Hepatocyte (in vitro differentiated cells): ENCODE measurements around the gene DNAH17. TPM values are rescaled to one million over a fixed set of nuclear protein-coding genes. Genes with fewer than 3 reads are reported as not detected.

Source experiments
- DNase-seq: peaks from one replicate; pipeline ENCODE4 v3.0.0-alpha.2; 2016; ENCODE audit warnings: low spot score
- H2AFZ ChIP-seq: fragments of 200-600 bp; sonication (generic); 2 replicates; pipeline ENCODE4 v1.6.0; 2016; ENCODE audit warnings: antibody characterized with exemption, mild to moderate bottlenecking
- H3K27ac ChIP-seq: fragments of 200-600 bp; sonication (generic); 2 replicates; pipeline ENCODE4 v1.5.1; 2016; ENCODE audit warnings: mild to moderate bottlenecking
- H3K27me3 ChIP-seq: fragments of 200-600 bp; sonication (generic); 2 replicates; pipeline ENCODE4 v1.6.1; 2016
- H3K36me3 ChIP-seq: fragments of 200-600 bp; sonication (generic); replicated peaks from 2 replicates; pipeline ENCODE4 v1.5.1; 2016; ENCODE audit warnings: low read depth; ENCODE audit not compliant: insufficient read depth
- H3K4me1 ChIP-seq: fragments of 200-600 bp; sonication (generic); 2 replicates; pipeline ENCODE4 v1.5.1; 2016; ENCODE audit warnings: mild to moderate bottlenecking, moderate library complexity; ENCODE audit not compliant: insufficient read depth
- H3K4me2 ChIP-seq: fragments of 200-600 bp; sonication (generic); 2 replicates; pipeline ENCODE4 v1.6.0; 2016
- H3K4me3 ChIP-seq: fragments of 200-600 bp; sonication (generic); 2 replicates; pipeline ENCODE4 v1.5.1; 2016; ENCODE audit warnings: mild to moderate bottlenecking
- H3K79me2 ChIP-seq: fragments of 200-600 bp; sonication (generic); 2 replicates; pipeline ENCODE4 v1.6.0; 2017; ENCODE audit warnings: mild to moderate bottlenecking
- H3K9me2 ChIP-seq: fragments of 200-600 bp; sonication (generic); replicated peaks from 2 replicates; pipeline ENCODE4 v1.6.0; 2017; ENCODE audit warnings: mild to moderate bottlenecking; ENCODE audit not compliant: insufficient read depth
- H3K9me3 ChIP-seq: fragments of 200-600 bp; sonication (generic); 2 replicates; pipeline ENCODE4 v1.5.1; 2016; ENCODE audit warnings: low read depth, mild to moderate bottlenecking
- H4K20me1 ChIP-seq: fragments of 200-600 bp; sonication (generic); 2 replicates; pipeline ENCODE4 v1.6.0; 2016; ENCODE audit warnings: mild to moderate bottlenecking; ENCODE audit not compliant: insufficient read depth, poor library complexity, severe bottlenecking
- CTCF ChIP-seq: fragments of 200-600 bp; sonication (generic); IDR thresholded peaks from 2 replicates; pipeline ENCODE4 v1.5.1; 2016; ENCODE audit warnings: antibody characterized with exemption, mild to moderate bottlenecking; ENCODE audit not compliant: poor library complexity
- EZH2 ChIP-seq: fragments of 200-600 bp; sonication (generic); IDR thresholded peaks from 2 replicates; pipeline ENCODE4 v1.6.1; 2016; ENCODE audit warnings: antibody characterized with exemption, mild to moderate bottlenecking, borderline replicate concordance
- EZH2phosphoT487 ChIP-seq: fragments of 200-600 bp; sonication (generic); IDR thresholded peaks from one replicate; pipeline ENCODE4 v1.6.1; 2018; ENCODE audit warnings: antibody characterized with exemption, mild to moderate bottlenecking, low read depth, moderate library complexity; ENCODE audit not compliant: unreplicated experiment, severe bottlenecking
- WGBS: methylation state at CpG from one replicate; pipeline ENCODE4 v1.1.6; 2016; ENCODE audit warnings: low lambda C conversion rate; ENCODE audit errors: missing lambda C conversion rate; 5-methylcytosine and 5-hydroxymethylcytosine counted together
- polyA plus RNA-seq: library from polyadenylated mRNA; unstranded; fragments of >200 nt; fragmentation: Nextera tagmentation; extraction: Ambion mirVana; gene quantifications from 2 replicates; pipeline ENCODE4 v1.2.1, GENCODE V29; 2016
- total RNA-seq: library from RNA; depleted of rRNA; stranded (reverse); fragments of >200 nt; gene quantifications from 2 replicates; pipeline ENCODE4 v1.2.3, GENCODE V29; 2014

The DNAH17 gene
- total and polyA plus RNA-seq, 2 experiments from 2014 or later: 0.20 to 1.5 TPM

- Histone ChIP-seq H3K4me3 (no peak overlapping the region), H3K79me2 (no peaks in the 10 kb centered on the region), H3K27ac (no peak overlapping the region), H3K27me3 (no peaks in the 10 kb centered on the region), H3K36me3 (no peaks in the 10 kb centered on the region), H3K9me2 (no peaks in the 10 kb centered on the region), H3K4me2 (no peak overlapping the region), H4K20me1 (no peaks in the 10 kb centered on the region), H2AFZ (no peak overlapping the region), H3K9me3 (no peaks in the 10 kb centered on the region), H3K4me1 (no peaks in the 10 kb centered on the region)
- TF ChIP-seq EZH2 (no peak), CTCF (no peak), EZH2phosphoT487 (no peak)
- no peak for DNase-seq
- 89% methylated on average over 23 of the region's 23 CpGs for WGBS
Measured at GRCh38 chr17:78576389-78577112, 645 bp downstream of the DNAH17 start.

- Histone ChIP-seq H3K36me3 (no peaks in the 10 kb centered on the region), H3K79me2 (no peaks in the 10 kb centered on the region), H3K4me1 (no peaks in the 10 kb centered on the region), H3K9me3 (no peaks in the 10 kb centered on the region), H3K27me3 (no peaks in the 10 kb centered on the region), H3K4me2 (no peak overlapping the region), H2AFZ (no peak overlapping the region), H3K27ac (no peak overlapping the region), H3K9me2 (no peaks in the 10 kb centered on the region), H4K20me1 (no peaks in the 10 kb centered on the region), H3K4me3 (no peak overlapping the region)
- no peak for TF ChIP-seq EZH2
- no peak for TF ChIP-seq EZH2phosphoT487
- TF ChIP-seq CTCF: no peak
- DNase-seq: no peak
- WGBS: 85% methylated on average over 7 of the region's 7 CpGs
Measured at GRCh38 chr17:78575899-78576298, 1.3 kb downstream of the DNAH17 start.

- Histone ChIP-seq H3K79me2 (no peaks in the 10 kb centered on the region), H4K20me1 (no peaks in the 10 kb centered on the region), H3K9me2 (no peaks in the 10 kb centered on the region), H3K27me3 (no peaks in the 10 kb centered on the region), H3K9me3 (no peaks in the 10 kb centered on the region), H3K36me3 (no peaks in the 10 kb centered on the region), H3K4me2 (no peak overlapping the region), H3K27ac (no peak overlapping the region), H2AFZ (no peak overlapping the region), H3K4me3 (no peak overlapping the region), H3K4me1 (no peaks in the 10 kb centered on the region)
- 81% methylated on average over 12 of the region's 12 CpGs for WGBS
- TF ChIP-seq EZH2 (no peak), EZH2phosphoT487 (no peak), CTCF (no peak)
- DNase-seq: no peak
Measured at GRCh38 chr17:78575340-78575739, 1.9 kb downstream of the DNAH17 start.
